Mammary epithelial cell (primary cell): ENCODE measurements around the gene SCGB1A1.

Experiments
- EZH2 ChIP-seq: IDR thresholded peaks from 2 replicates; pipeline ENCODE4 v1.6.1; 2012; ENCODE audit warnings: low read length, inconsistent platforms, borderline replicate concordance
- TF ChIP-seq, protein P1 (sequence below), 2 donors: IDR thresholded peaks in 1 of 2; conservative IDR thresholded peaks in 1 of 2; 2 replicates each; pipeline ENCODE4 v1.5.1; 2011 to 2012; ENCODE audit warnings: inconsistent platforms in 2 of 2, low read length in 2 of 2, mild to moderate bottlenecking in 2 of 2, control low read depth in 1 of 2, low read depth in 1 of 2; ENCODE audit not compliant: insufficient read depth in 1 of 2; ENCODE audit errors: extremely low read depth in 1 of 2

DNA sequence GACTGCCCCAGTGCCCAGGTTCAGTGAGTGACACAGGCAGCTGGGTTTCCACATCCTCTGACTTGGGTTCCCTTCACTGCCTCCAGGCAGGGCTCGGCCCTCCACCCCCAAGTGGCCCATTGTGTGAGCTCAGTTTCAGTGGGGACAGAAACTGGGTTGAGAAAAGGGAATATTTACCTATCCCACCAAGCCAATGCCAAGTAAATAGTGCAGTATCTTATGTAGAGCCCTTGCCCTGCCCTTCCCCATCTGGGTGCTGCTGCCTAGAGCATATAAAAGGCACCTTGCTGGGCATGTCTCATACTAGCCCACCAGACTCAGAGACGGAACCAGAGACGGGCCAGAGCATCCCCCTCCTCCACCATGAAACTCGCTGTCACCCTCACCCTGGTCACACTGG, at the start of gene SCGB1A1:
- TF ChIP-seq, protein P1, sequence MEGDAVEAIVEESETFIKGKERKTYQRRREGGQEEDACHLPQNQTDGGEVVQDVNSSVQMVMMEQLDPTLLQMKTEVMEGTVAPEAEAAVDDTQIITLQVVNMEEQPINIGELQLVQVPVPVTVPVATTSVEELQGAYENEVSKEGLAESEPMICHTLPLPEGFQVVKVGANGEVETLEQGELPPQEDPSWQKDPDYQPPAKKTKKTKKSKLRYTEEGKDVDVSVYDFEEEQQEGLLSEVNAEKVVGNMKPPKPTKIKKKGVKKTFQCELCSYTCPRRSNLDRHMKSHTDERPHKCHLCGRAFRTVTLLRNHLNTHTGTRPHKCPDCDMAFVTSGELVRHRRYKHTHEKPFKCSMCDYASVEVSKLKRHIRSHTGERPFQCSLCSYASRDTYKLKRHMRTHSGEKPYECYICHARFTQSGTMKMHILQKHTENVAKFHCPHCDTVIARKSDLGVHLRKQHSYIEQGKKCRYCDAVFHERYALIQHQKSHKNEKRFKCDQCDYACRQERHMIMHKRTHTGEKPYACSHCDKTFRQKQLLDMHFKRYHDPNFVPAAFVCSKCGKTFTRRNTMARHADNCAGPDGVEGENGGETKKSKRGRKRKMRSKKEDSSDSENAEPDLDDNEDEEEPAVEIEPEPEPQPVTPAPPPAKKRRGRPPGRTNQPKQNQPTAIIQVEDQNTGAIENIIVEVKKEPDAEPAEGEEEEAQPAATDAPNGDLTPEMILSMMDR (conservative IDR thresholded peaks at IDR 0.05 in 1 of 2, IDR thresholded peaks at IDR 0.05 in 1 of 2; ENCODE audit: extremely low read depth in 1 of 2, insufficient read depth in 1 of 2, low read depth in 1 of 2, low read length in 2 of 2), result no peak
- no peak for TF ChIP-seq EZH2
